ENCODE results near the gene GLI3.

DNA sequence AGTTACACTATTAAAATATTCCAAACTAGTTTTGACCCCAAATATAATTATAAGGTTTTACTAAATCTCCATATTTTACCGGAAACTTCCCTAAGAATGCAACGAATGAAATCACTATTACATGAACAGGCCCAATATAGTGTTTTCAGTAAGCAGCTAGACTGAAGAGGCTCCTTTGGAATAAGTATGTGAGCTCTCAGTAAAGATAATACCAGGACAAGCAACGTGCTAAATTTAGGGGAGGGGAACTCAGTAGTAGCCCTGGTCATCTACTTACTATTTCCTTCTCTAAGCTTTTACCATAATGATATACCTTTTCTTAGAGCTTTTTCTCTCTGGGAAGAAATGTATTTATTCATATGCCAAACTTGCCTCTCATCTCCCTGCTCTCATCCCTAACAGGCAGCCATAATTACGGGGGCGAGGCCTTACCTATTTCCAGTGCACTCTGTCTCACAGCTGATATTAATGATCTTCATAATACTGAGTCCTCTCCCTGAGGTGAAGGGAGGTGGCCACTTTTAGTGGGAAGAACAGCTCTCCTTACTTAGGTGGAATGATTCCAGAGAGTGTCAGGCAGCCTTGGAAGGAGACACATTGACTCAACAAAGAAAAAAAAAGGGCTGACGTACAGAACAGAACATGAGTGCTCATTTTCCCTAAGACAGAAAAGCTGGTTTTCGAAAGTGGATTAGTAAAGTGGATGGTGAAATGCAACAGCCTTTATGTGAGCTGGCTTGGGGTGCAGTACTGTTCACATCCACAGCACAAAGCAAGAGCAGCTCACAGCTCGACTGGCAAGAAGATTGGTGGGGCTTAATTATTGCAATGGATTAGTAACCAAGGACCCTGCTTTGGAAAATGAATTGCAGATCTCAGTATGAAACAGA is 165.4 kb downstream of the GLI3 start:
- TF ChIP-seq, protein P1, sequence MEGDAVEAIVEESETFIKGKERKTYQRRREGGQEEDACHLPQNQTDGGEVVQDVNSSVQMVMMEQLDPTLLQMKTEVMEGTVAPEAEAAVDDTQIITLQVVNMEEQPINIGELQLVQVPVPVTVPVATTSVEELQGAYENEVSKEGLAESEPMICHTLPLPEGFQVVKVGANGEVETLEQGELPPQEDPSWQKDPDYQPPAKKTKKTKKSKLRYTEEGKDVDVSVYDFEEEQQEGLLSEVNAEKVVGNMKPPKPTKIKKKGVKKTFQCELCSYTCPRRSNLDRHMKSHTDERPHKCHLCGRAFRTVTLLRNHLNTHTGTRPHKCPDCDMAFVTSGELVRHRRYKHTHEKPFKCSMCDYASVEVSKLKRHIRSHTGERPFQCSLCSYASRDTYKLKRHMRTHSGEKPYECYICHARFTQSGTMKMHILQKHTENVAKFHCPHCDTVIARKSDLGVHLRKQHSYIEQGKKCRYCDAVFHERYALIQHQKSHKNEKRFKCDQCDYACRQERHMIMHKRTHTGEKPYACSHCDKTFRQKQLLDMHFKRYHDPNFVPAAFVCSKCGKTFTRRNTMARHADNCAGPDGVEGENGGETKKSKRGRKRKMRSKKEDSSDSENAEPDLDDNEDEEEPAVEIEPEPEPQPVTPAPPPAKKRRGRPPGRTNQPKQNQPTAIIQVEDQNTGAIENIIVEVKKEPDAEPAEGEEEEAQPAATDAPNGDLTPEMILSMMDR (IDR thresholded peaks at IDR 0.05) = peak in 5 of 6 experiments; percentile 6 to 69 (median 39)
- no peak for TF ChIP-seq POLR2A (IDR thresholded peaks at IDR 0.05)
